HG03103 (cell line): ENCODE data around the gene FOSL2.
A peak's percentile ranks its signal among the peaks of the same experiment; 100 is the strongest.

Source experiments
- ATAC-seq: cut with Tn5 transposase; IDR thresholded peaks from one replicate; pipeline ENCODE4 v1.9.1; 2021; ENCODE audit warnings: low read depth; ENCODE audit not compliant: unreplicated experiment

Gene FOSL2

DNA sequence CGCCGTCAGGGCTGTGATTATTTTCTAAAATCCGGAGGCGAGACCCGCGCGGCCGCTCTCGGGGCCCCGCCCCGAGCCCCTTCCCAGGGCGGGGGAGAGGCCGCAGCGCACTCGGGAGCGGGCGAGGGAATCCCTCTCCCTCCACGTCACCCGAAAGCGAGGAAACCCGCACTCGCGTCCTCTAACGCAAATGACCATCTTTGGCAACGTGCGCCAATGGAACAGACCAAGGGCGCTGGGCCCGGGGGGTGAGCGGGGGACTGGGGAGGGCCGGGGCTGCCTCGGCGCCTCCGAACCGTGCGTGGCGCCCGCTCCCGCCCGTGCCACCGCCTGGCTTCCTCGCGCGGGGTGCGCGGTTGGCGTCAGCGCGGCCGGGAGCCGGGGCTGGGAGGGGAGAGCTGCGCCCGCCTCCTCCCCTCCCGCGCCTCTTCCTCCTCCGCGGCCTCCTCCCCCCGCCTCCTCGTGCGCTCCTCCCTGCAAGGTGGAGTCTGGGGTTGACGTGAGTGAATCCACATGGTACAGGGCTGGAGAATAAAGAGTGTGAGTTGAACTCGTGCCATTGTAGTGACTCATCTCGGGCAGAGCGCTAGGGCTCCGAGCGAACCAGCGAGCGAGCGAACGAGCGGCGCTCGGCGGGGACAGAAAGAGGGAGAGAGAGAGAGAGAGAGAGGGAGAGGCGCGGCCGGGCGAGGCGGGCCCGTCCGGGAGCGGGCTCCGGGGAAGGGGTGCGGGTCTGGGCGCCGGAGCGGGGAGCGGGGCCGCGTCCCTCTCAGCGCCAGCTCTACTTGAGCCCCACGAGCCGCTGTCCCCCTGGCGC is at the start of gene FOSL2:
FOSL2 (plus strand) TSS at position 562 of the 817 bp plus-strand sequence. CDS start 863 bp downstream, outside the sequence.
- peak; percentile 67 for ATAC-seq

DNA sequence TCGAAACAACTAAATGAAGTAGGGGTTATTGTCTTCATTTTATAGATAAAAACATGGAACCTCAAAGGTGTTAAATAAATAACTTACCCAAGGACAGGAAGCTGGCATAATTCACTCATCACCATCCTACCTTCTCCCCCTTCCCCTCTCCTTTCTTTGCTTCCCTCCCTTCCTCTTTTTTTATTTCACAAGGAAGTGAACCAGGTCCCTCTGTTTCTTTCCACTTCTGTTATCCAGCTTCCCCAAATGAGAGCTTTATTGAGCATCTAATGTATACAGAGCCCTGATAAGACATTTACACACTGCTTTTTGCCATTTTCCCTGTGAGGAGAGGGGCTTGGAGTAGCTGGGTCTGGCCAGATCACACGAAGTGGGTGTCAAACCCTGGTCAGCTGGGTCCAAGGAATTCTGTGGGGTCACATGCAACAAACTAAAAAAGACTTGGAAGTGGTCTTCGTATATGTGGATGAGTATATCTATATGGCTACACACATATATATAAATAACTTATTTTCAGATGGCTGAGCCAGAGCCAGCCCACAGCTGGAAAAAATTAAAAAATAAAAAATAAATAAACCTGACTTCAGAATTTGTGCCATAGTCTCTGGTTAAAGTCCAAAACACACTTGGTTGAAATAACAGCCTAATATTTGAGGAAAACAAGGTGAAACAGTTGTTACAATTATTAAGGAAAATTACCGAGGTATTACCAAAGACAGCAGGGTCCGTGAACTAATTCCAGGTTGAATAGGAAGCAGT is 49.3 kb upstream of the FOSL2 start:
- no peak for ATAC-seq

DNA sequence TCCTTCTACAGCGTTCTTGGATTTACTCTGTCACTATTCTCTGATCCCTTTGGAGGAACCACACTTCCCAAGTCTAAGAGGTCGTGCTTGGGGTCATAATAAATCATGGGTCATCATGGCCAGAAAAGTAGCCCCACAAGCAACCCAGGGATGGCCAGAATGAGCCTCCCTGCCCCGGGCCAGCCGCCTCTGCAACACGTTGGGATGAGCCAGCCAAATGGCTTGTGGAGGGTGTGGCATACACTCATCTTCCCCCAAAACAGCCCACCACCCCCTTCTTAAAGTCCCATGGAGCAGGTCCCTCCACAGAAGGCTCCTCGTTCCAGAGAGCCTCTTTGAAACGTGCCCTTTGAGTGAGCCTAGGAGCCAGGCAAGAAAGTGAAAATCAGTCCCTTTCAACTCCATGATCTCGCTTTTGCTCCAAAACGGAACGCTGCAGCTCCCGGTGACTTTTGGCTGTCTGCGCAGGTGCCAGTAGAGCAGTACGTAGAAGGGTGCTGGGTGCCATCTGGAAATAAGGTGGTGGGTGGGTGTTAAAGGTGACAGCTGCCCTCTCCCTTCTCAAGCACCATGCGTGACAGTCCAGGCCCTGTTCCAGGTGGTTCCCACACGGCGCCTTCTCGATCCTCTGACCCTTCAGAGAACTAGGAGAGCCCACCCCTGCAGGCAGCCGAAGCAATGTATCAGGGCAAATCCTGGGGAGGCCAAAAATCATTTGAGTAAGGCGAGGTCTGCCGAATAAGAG is 48.5 kb upstream of the FOSL2 start:
- ATAC-seq, result no peak

DNA sequence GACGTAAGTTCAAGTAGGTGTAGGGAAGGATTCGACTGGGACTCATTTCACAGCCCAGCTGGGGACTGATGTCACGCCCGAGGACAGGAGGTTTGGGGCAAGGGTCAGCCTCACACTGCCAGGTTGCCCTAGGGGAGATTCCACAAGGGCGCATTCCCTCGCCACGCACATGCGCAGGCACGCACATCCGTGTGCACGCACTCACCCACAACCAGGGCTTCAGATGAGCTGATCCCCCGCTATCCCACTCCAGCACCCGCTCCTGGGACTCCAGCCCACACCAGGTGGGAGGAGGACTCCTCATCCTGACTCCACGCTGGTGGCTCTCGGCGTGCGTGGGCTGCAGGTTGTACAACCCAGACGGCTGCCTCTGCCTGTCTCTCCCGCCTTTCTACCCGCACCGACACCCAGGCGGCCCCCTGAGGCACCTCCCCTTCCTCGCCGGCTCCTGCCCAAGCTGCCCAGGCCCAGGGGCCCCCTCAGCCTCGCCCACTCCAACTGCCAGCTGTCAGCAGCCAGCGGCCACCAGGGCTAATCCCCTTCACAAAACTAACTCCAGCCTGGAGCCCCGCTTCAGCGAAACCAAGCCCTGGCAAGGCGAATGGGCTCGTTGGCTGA is 47.8 kb upstream of the FOSL2 start:
- no peak for ATAC-seq

DNA sequence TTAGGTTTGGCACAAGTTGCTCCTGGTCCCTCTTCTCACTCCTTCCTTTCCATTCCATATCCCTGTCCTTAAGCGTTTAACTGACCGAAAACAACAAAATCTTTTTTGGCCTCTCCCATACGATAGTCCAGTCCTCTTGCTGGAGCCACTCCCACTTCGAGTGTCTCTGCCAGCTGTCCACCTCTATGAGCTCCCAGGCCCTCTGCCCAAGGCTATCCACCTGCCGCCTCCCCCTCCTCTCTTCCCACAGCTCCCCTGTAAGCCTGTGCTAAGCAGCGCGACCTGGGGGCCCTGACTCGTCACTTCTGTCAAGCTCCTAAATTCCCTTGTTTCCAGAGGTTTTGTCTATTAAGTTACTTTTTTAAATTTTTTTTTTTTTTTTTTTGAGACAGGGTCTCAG is 47.0 kb upstream of the FOSL2 start:
- ATAC-seq, result no peak

DNA sequence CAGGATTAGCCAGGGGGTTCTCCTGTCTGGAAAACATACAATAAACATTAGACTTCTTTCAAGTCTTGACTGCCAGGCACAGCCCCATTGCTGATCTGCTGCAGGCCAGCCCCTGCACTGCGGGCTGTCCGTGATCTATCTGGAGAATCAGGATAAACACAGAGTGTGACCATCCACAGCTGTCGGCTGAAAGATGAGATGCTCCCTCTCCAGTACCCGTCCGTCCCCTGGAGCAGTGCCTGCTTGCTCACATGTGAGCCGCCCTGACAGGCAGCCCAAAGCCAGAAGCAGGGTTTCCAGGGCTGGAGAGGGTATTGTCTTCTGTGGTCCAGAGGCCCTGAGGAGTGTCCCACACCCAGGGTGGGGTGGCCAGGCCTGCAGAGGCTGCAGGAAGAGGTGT is 46.1 kb upstream of the FOSL2 start:
- ATAC-seq, result no peak

DNA sequence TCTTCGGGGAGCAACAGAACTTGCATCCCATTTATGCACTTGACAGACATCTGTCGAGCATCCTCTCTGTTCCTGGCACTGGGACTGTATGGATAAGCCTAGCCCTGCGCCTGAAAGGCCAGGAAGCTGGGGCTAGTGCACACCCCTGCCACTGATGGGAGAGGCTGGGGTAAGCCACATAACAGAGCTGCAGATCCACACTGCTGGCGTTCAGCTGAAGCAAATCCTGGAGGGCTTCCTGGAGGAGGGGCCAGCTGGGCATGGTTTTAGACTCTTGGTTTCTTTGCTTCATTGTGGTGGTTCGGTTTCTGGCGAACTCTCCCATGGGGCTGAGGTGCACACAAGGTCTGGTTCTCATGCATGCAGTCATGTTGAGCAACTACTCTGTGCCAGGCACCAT is 45.5 kb upstream of the FOSL2 start:
- no peak for ATAC-seq

DNA sequence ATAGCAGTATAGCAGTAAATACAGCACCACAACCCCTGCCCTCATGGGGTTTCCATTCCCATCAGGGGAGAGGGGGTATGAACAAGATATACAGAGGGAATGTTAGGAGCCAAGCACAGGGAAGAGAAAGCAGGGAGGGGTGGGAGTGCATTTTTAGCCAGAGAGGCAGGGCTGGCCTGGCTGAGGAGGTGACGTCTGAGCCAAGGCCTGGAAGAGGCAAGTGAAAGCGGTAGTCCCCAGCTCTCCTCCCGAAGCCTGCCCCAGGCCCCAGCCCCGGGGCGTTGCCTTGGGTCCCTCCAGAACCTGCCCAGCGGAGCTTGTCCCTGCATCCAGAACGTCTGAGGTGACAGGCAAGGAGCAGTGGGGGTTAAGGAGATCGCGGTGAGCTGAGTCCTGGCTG is 45.1 kb upstream of the FOSL2 start:
- ATAC-seq, result no peak

DNA sequence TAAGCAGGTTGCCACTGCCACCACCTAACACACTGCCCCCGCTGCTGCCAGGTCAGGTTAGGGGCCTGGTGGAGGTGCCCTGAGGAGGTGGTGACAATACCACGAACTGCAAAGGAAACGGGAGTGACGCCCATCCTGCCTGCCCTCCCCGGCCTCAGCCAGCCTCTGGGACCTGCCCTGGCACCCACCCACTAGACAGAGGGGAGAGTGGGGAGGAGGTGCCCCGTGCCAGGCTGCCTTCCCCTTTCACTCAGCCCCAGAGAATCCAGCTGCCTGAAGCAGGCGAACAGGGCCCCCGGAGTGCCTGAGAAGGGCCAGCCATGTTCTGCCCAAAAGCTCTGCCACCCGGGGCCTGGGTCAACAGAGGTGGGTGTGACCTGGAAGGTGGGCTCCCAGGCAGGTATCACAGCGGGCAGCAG is 44.5 kb upstream of the FOSL2 start:
- ATAC-seq, result no peak

DNA sequence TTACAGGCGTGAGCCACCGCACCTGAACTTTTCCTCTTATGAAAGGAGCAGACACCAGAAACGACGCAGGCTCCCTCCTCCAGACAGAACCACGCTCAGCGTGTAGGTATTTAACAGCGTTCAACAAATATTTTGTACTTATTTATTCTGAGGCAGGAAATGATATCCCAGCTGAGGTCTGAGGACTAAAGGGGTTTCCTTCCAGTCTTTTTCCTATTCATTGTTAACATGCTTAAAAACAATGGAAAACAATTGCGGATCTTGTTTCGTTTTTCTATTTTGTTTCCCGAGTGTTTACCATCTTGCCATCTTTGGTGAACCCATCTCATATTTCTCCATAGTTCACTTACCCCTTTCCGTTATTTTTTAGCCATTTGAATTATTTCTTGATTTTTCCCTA is 43.7 kb upstream of the FOSL2 start:
- no peak for ATAC-seq

DNA sequence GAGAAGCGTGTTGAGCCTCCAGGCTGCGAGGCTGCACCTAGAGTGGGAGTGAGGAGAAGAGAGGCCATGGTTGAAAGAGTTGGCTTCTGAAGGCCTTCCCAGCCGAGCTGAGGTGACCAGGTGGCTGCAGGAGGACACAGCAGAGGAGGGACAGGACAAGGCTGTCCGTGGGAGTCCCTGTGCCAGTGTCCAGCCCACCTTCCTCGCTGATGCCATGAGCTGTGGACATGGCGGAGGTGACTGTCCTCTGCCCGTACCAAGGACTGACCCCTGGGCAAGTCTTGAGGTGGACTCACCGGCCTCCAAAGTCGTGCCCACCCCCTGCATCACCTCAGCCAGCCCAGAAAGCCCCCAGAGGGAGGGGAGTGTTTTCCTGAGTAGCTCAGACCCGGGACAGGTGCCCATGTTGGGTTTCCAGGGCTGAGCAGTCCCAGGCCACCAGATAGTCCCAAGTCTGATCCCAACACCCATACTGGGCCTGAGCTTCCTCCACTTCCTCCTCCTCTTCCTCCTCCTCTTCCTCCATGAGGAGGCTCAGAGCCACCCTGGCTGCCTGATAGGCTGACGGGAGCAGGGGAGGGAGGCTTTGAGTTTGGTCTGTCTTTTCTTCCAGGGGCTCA is 43.0 kb upstream of the FOSL2 start:
- no peak for ATAC-seq

DNA sequence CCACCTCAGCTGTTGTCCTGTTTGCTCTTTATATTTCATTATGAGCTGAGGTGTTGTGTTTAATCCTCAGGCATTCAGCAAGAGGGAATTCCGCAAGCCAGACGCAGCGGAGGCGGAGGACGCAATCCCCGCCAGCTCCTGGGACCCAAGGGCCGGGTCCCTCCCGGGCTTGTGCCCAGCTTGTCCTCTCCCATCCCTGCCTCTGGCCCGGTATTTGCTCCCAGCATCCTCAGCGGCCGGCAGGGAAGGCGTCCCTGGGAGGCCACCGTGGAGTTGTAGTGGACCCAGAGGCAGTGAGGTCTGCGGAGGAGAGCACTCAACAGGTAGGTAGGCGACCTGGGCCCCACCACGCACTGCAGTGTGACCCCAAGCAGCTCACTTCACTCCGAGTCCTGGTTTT is 42.5 kb upstream of the FOSL2 start:
- ATAC-seq, result no peak

DNA sequence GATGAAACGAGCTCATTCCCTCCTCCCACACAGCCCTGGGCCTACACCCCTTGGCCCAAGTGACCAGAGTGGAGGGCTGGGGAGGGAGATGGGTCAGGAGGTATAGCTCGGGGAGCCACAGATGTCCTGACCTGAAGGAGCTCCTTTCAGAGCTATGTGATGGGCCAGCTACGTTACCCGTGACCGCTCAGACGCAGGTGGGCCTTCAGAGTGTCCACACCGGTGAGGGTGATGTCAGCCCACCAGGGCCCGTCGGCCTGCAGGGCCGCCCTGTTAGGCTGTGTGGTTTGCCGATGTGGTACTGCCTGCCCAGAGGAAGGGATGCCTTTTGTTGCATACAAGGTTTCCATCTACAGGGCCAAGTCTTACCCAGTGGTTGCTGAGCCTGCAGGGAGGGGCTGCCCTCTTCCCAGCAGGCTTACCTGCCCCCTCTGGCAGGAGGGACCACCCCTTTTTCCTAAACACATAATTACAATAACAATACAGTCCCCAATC is 41.8 kb upstream of the FOSL2 start:
- ATAC-seq, result no peak

DNA sequence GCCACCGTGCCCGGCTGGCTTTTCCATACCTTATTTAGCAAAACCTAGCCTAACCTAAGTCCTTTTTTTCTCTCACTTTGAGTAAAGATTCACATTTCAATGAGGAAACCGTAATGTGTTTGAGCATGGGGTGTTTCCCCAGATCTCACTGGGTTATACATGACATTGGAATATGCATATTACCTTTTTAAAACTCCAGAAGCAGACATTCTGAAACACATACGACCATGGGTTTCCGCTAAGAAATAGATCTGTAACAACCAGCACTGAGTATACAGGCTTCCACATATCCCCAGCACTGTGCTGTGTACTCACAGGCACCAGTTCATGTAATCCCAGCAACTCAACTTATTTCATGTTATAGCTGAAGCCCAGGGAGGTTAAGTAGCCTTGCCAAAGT is 41.0 kb upstream of the FOSL2 start:
- ATAC-seq, result no peak

DNA sequence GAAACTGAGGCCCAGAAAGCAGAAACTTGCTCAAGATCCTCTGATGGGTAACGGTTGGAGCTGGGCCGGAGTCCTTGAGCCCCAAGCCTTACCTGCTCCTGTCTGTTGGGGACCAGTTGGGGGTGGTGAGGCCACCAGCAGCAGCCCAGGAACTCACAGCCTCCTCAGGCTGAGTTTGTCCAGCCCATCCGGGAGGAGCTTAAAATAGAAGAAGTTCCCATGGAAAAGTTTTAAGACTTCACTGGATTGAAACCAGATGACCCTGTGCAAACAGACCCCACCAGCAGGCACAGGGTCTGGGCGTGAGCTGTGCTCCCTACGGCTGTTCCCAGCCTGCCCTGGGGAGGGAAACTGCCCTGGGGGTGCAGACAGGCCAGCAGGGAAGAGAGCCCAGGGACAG is 40.6 kb upstream of the FOSL2 start:
- ATAC-seq, result no peak

DNA sequence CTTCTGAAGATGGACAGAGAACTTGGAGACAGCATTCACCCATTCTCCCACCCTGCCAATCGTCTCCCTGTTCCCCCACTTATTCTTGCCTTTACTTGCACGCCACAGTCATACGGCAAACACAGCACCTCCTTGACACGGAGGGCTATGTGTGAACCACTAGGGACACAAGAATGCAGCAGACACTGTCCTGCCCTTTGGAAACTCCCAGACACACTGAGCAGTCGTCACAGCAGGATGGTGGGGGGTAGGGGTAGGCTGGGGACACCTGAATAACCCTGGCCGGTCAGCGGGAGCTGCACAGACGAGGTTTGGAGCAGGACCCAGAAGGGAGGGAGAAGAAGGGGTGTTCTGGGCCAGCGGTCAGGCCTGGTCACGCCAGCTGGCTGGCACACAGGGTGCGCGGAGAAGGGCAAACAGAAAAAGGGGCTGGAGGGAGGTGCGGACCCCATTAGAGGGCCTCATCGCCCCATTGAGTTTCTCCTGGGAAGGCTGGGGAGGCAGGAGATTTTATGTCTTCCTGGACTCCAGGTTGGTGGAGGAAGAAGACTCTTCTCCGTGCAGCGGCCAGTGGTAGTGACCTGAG is 40.0 kb upstream of the FOSL2 start:
- no peak for ATAC-seq

DNA sequence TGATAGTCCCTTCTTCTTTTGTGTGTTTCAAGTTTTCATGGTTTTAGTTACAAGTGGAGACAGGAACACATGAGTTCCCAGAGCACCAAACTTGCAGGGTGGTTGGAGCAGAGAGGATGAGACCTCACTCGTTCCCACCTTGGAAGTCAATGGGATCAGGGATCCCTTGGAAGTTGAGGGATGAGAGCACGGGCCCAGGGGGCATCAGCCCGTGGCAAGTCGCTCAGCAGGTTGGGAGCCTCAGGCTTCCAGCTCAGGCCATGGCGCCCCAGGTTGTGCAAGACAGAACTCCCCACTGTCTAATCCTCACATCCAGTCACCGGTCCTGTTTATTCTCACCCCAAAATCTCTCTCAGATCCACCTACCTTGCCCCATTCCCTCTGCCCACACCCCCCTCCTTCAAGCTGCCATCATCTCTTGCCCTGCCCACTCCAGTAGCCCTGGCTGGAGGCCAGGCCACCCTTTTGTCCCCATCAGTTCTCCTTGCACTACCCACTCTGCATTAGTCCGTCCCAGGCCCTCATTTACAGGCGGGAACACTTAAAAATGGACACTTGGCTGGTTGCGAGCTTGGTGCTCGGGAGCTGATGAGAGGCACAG is 37.6 kb upstream of the FOSL2 start:
- no peak for ATAC-seq

DNA sequence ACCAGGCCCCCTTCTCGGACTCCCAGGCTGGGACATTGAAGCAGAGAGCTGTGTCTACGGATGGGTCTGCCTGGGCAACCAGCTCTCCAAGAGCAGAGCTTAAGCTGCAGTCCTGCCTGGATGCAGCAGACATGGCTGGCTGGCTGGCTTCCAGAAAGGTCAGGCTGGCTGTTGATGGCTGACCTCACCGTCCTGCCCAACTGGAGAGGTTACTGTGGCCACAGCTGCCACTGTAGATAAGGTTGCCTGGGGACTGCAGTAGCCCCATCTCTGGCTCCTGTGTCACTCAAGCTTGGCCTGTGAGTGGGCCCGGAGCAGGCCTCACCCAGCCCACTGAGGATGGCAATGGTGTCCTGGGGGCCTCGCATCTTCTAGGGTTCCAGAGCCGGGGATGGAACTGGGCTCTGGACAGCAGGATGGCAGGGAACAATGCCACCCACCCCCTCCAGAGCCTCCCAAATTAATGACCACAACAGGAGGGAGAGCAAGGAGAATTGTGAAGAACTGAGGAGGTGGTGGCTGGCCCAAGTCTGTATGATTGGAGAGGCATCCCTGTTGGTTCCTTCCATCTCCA is 37.0 kb upstream of the FOSL2 start:
- no peak for ATAC-seq
